Bronchial epithelial cell (primary cell): Measurements from ENCODE around the gene ZNF649. TPM values are rescaled to one million over a fixed set of nuclear protein-coding genes. Genes with fewer than 3 reads are reported as not detected.
A peak's percentile ranks its signal among the peaks of the same experiment; 100 is the strongest.

Experiments
- DNase-seq: peaks from one replicate; pipeline ENCODE4 v3.0.0-alpha.2; 2010; ENCODE audit warnings: low read depth
- FAIRE-seq: peaks from 2 replicates; lab custom pipeline; 2011; peaks lifted over from hg19 to GRCh38; lab: Jason Lieb, UNC
- H3K27me3 ChIP-seq: 2 replicates; pipeline ENCODE4 v1.5.1; 2011; ENCODE audit warnings: low read length; ENCODE audit not compliant: control insufficient read depth, insufficient read depth
- H3K36me3 ChIP-seq: 2 replicates; pipeline ENCODE4 v1.5.1; 2011; ENCODE audit warnings: low read length; ENCODE audit not compliant: control insufficient read depth, insufficient read depth
- H3K4me3 ChIP-seq: 2 replicates; pipeline ENCODE4 v1.5.1; 2011; ENCODE audit warnings: mild to moderate bottlenecking, low read depth, low read length, control low read depth
- CTCF ChIP-seq: IDR thresholded peaks from 2 replicates; pipeline ENCODE4 v1.5.1; 2011; ENCODE audit warnings: mild to moderate bottlenecking, moderate library complexity, low read length, control low read depth, inconsistent platforms; ENCODE audit not compliant: insufficient read depth, severe bottlenecking
- total RNA-seq: library from RNA; depleted of rRNA; stranded (reverse); fragments of >200 nt; gene quantifications from 2 replicates; pipeline ENCODE4 v1.2.1, GENCODE V29; 2014

ZNF649 gene
- total RNA-seq, 1 donor from 2014 or later: 8.4 TPM

DNA sequence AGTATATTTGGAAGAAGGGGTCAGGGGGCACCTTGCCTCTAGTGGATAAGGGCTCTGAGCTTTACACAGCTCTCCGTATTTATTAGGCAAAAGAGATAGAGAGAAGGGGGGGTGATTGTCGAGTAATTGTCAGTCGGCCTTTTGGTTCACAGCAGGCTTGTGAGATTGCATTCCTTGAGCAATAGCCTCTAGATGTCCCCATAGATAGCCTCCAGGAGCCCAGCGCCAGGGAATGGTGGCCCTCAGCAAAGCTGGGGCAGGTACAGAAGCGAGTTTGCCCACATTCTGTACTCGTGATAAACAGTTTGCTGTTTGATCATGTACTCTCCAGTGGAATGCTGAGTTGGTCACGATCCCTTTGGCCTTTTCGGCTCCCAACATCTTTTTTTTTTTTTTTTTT, 27.1 kb upstream of the ZNF649 start:
- Histone ChIP-seq H3K27me3 (no peaks in the 10 kb centered on the region), H3K4me3 (no peak overlapping the region), H3K36me3 (peaks cover 8% of the 10 kb centered on the region)
- FAIRE-seq (no peak), DNase-seq (no peak)
- TF ChIP-seq CTCF: no peak

- FAIRE-seq: no peak
- peaks cover 2% of the 10 kb centered on the region for H3K36me3 ChIP-seq
These were observed 23.0 kb upstream of the ZNF649 start for GRCh38 chr19:51927859-51928258.

GRCh38 chr19:51926784-51927741, 22.2 kb upstream of the ZNF649 start, which contains the start of gene ZNF613:
ZNF613 (plus strand) TSS chr19:51927472; CDS start chr19:51936221, 8,749 bp downstream.
- Histone ChIP-seq H3K36me3 (peaks cover 1% of the 10 kb centered on the region), H3K27me3 (no peaks in the 10 kb centered on the region), H3K4me3 (peak within 1 kb of the TSS; percentile 64)
- DNase-seq (peak; percentile 86), FAIRE-seq (peak; percentile 50)
- peak; percentile 46 for TF ChIP-seq CTCF

More at GRCh38 chr19:51927859-51928258, 23.0 kb upstream of the ZNF649 start:
- no peak for TF ChIP-seq CTCF
- H3K4me3 ChIP-seq: peak overlapping the region; percentile 64
- H3K27me3 ChIP-seq: no peaks in the 10 kb centered on the region
- no peak for DNase-seq

DNA sequence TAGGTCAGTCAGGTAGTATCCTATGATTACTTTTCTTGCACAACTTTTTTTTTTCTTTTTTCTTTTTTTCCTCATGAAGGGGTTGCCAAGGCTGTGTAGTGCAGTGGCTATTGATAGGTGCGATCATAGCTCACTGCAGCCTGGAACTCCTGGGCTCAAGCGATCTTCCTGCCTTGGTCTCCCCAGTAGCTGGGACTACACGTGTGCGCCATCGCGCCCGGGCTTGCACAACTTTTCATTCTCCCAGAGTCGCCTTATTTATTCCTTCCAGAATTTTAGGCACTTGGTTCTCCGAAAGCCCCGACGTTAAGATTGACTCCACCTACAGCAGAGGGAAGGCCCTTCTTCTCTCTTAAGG, 21.6 kb upstream of the ZNF649 start:
- no peak for FAIRE-seq
- Histone ChIP-seq H3K4me3 (peak overlapping the region; percentile 64), H3K36me3 (peaks cover 1% of the 10 kb centered on the region), H3K27me3 (no peaks in the 10 kb centered on the region)
- no peak for TF ChIP-seq CTCF
- no peak for DNase-seq

- Histone ChIP-seq H3K4me3 (no peak overlapping the region), H3K36me3 (no peaks in the 10 kb centered on the region), H3K27me3 (no peaks in the 10 kb centered on the region)
- no peak for FAIRE-seq
- no peak for DNase-seq
- no peak for TF ChIP-seq CTCF
These were observed 17.1 kb upstream of the ZNF649 start for GRCh38 chr19:51921949-51922348.
